ENCODE results near the gene POLDIP3.
"Not testable (repeated sequence)": the region's sequence is repeated elsewhere in the genome, so short reads cannot be mapped to it uniquely, and the experiment has no call there.

Gene POLDIP3

GRCh38 chr22:42553475-42554361 lies 61.0 kb downstream of the POLDIP3 start, which contains the start of gene SERHL2:
Gene SERHL2 (plus strand): TSS chr22:42553956. CDS start chr22:42554021, 65 bp downstream.
- DNase-seq (ENCODE audit: low read depth) = peak; percentile 70

- DNase-seq (ENCODE audit: low read depth) = not testable (repeated sequence)
Measured at GRCh38 chr22:42552294-42552647, 62.4 kb downstream of the POLDIP3 start.

- no peak for DNase-seq (ENCODE audit: low read depth)
Measured at GRCh38 chr22:42549331-42550060, 65.2 kb downstream of the POLDIP3 start.

- DNase-seq (ENCODE audit: low read depth) = no peak
Measured at GRCh38 chr22:42548597-42549330, 65.9 kb downstream of the POLDIP3 start.

GRCh38 chr22:42548126-42548525 lies 66.6 kb downstream of the POLDIP3 start:
- DNase-seq (ENCODE audit: low read depth) = not testable (repeated sequence)

GRCh38 chr22:42547562-42547961 lies 67.1 kb downstream of the POLDIP3 start:
- no peak for DNase-seq (ENCODE audit: low read depth)

GRCh38 chr22:42544686-42545085 lies 70.0 kb downstream of the POLDIP3 start:
- DNase-seq (ENCODE audit: low read depth) = no peak

GRCh38 chr22:42539236-42539771 lies 75.4 kb downstream of the POLDIP3 start:
- not testable (repeated sequence) for DNase-seq (ENCODE audit: low read depth)

- not testable (repeated sequence) for DNase-seq (ENCODE audit: low read depth)
Measured at GRCh38 chr22:42537199-42537831, 77.4 kb downstream of the POLDIP3 start.

GRCh38 chr22:42536634-42537033 lies 78.0 kb downstream of the POLDIP3 start:
- DNase-seq (ENCODE audit: low read depth) = not testable (repeated sequence)

- no peak for DNase-seq (ENCODE audit: low read depth)
Measured at GRCh38 chr22:42536166-42536565, 78.5 kb downstream of the POLDIP3 start.

GRCh38 chr22:42535082-42535731 lies 79.5 kb downstream of the POLDIP3 start:
- not testable (repeated sequence) for DNase-seq (ENCODE audit: low read depth)

Measured in activated T-helper 9 cell treated with anti-CD3 and anti-CD28 coated beads, Interleukin-2, amount 50 U/mL, for 16 hours (primary cell).